GM12873 (cell line): ENCODE results near the gene ANKS1A.

Experiments
- TF ChIP-seq, protein P1 (sequence below): IDR thresholded peaks from 2 replicates; pipeline ENCODE4 v1.5.1; 2012; ENCODE audit warnings: low read depth, mild to moderate bottlenecking, moderate library complexity, low read length, control low read depth; ENCODE audit not compliant: insufficient read depth; ENCODE audit errors: missing control alignments

The ANKS1A gene

DNA sequence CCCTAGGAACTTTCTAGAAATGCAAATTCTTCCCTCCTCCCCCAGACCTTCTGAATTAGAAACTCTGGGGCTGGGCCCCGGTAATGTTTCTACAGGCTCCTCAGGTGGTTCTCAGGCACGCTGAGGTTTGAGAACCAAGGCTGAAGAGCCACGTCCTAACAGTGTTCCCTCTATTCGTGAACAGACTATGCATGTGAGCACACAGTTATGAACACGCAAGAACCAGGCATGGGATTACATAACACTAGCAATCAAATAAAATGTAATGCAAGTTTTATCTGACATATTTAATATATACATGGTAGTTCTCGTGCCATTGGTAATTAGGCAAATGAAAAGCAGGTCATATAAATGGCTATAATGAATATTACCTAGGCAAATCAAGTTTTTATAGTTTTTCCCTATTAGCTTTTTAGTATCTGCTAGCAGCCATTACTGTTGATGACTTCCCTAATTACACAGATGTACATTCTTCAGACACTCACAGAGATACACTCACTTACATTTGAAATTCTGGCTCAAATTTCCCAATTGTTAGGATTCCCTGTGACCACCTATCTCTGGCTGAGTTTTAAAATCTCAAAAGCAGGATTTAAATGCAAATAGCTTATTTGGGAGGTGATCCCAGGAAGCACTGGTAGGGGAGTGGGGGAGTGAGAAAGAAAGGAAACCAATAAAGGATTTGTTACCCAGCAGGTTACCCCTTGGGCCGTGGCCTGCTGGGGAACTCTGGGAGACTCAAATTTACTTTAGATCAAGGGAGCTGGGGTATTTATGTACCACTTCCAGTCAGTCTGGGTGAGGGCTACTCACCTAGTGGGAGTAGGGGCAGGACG lies 148.0 kb downstream of the ANKS1A start:
- TF ChIP-seq, protein P1, sequence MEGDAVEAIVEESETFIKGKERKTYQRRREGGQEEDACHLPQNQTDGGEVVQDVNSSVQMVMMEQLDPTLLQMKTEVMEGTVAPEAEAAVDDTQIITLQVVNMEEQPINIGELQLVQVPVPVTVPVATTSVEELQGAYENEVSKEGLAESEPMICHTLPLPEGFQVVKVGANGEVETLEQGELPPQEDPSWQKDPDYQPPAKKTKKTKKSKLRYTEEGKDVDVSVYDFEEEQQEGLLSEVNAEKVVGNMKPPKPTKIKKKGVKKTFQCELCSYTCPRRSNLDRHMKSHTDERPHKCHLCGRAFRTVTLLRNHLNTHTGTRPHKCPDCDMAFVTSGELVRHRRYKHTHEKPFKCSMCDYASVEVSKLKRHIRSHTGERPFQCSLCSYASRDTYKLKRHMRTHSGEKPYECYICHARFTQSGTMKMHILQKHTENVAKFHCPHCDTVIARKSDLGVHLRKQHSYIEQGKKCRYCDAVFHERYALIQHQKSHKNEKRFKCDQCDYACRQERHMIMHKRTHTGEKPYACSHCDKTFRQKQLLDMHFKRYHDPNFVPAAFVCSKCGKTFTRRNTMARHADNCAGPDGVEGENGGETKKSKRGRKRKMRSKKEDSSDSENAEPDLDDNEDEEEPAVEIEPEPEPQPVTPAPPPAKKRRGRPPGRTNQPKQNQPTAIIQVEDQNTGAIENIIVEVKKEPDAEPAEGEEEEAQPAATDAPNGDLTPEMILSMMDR, result no peak

- TF ChIP-seq, protein P1, result no peak
These were observed 148.6 kb downstream of the ANKS1A start for GRCh38 chr6:35037664-35038038.

DNA sequence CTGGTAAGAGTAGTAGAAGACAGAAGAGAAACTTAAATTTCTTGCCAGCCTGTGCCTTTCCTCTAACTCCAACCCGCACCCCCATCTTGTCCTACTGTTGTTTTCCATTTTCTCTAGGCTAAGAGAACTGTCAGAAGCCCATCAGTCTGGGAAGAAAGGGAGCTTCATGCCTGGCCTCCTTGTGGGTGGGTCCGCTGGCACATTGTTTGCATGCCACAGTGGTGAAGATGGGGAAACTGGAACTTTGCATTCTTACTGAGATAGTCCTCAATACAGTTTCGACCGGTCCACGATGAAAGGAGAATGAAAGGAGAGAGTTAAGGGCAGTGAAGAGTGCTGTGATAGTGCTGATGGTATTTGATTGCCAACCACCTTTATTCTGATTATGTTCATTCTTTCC lies 149.0 kb downstream of the ANKS1A start:
- TF ChIP-seq, protein P1, result no peak

GRCh38 chr6:35040398-35040797 lies 151.3 kb downstream of the ANKS1A start:
- TF ChIP-seq, protein P1, result no peak

DNA sequence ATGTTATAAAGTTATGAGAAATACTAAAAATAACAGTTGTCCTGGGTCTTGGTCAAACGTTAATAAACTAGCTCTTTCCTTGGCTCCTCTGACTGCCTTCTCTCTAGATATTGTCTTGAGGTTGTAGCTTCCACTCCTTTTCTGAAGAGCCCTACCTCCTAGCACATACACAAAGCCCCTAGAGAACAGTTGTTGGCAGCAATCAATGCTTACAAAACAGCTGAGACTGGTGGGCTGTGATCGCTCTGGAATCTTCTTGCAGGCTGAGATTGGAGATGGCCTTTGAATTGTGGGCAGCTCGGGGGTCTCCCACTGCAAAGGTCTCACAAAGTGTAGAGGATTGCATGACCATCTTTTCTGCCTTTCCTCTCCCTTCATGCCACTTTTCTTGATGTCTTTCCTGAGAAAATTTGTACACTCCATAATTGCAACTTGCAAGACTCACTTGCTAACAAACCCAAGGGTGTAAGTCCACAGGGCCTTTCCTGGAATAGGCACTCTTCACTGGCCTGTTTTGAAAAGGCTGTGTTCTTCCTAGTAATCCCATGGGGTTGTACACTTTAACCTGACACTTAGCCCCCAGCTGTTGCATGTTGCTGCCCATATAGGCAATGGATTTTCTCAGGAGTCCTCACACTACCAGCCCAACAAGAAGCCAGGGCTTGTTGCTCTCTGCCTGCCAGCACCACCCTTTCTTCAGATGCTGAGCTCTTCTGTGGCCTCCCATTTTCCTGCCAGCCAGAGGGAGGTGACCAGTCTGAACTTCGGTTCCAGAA lies 152.2 kb downstream of the ANKS1A start:
- TF ChIP-seq, protein P1, result no peak

DNA sequence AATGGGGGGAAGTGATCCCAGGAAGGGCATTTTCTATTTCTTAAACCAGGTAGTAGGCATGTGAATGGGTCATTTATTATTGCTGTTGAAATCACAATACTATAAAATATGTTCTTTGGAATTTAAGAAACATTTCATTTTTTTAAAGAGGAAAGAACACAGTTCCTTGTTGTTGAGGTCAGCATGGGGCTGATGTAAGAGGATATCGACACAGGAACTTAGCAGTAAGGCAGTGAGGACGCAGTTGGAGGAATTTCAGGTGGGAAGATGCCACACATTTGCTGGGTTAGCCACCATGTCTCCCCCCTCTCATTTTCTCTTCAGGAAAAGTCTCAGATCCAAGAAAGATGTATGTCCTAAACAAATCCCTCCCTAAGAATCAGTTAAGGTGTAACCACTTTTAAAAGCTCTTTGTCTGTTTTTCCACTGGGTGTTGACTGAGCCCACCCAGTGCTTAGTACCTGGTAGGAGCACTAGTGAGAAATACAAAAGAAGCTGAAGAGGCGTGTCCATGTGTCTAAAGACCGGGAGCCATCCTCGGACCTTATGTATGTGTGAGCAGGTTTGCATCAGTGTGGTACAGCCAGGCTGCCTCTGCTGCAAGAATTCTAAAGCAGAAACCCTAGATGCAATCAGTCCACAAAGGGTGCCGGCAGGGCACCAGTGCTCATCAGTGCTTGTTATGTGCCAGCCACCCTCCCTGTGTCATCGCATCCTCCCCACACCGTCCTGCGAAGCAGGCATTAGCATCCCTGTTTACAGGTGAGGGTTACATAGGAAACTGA lies 153.2 kb downstream of the ANKS1A start:
- TF ChIP-seq, protein P1, result no peak

DNA sequence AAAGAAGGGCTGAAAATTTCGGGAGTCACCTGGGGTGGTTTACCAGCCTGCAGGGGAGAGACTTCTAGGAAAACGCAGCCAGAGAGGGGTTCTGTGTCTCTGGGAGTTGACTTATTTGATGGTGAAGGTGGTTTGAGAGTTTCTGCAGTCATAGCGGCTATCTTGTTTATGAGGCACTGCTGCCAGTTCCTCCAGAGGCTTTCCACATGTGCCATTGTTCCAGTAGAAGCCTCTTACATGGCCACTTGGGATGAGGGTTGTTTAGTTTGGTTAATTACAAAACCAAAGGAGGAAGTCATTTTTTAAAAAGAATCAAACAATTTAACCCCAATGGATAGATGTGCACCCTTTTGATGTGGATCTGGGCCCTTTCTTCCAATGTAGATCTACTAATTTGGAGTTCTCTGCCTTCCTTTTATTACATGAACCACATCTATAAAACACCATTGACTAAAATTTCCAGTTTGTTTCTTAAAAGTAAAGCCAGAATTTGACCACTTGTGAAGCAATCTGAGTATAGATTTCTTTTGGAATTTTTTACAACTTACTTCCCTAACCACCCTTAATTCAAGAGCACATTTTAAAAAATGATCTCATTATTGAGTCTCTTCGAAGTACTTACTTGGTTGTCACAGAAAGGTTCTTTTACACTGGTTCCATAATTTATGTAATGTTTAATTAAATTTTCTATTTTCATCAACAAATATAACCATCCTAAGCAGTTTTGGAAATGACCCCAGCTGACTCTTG lies 154.5 kb downstream of the ANKS1A start:
- TF ChIP-seq, protein P1, result no peak
